Measurements from ENCODE around the gene FGF4.

The FGF4 gene

DNA sequence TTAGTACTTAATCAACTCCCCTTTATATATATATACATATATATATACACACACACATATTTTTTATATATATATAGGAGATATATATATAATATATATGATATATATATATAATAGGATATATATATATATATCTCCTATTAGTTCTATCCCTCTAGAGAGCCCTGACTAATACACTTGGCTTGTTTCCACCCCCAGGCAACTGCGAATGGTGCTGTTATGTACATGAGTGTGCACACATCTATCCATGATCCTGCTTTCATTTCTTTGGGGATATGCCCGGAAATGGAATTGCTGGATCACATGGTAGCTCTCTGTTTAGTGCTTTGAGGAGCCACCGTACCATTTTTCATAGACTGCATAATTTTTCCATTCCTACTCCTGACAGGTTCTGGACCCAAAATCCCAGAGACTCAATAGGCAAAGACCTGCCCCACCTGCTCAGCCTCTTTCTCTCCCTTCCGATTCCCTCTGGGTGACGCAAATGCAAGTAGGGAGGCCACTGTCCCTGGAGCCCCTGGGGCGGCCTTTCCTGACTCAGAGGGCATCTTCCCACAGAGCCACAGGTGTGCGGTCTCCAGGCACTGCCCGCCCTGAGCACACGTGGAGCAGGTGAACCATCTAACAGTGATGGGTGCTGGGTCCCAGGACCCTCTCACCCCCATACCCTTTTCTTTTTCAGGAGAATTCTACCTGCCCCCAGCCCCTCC is 32.1 kb upstream of the FGF4 start:
- FAIRE-seq, result no peak

GRCh38 chr11:69804769-69805508 is 29.8 kb upstream of the FGF4 start:
- TF ChIP-seq, protein P1, sequence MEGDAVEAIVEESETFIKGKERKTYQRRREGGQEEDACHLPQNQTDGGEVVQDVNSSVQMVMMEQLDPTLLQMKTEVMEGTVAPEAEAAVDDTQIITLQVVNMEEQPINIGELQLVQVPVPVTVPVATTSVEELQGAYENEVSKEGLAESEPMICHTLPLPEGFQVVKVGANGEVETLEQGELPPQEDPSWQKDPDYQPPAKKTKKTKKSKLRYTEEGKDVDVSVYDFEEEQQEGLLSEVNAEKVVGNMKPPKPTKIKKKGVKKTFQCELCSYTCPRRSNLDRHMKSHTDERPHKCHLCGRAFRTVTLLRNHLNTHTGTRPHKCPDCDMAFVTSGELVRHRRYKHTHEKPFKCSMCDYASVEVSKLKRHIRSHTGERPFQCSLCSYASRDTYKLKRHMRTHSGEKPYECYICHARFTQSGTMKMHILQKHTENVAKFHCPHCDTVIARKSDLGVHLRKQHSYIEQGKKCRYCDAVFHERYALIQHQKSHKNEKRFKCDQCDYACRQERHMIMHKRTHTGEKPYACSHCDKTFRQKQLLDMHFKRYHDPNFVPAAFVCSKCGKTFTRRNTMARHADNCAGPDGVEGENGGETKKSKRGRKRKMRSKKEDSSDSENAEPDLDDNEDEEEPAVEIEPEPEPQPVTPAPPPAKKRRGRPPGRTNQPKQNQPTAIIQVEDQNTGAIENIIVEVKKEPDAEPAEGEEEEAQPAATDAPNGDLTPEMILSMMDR (IDR thresholded peaks at IDR 0.05; ENCODE audit: insufficient read depth, missing control alignments), result no peak
- DNase-seq (ENCODE audit: insufficient read length, low spot score), result no peak
- no peak for FAIRE-seq

More for the DNA sequence above, 32.1 kb upstream of the FGF4 start:
- DNase-seq (ENCODE audit: insufficient read length, low spot score), result no peak
- TF ChIP-seq, protein P1 (IDR thresholded peaks at IDR 0.05; ENCODE audit: insufficient read depth, missing control alignments), result no peak

DNA sequence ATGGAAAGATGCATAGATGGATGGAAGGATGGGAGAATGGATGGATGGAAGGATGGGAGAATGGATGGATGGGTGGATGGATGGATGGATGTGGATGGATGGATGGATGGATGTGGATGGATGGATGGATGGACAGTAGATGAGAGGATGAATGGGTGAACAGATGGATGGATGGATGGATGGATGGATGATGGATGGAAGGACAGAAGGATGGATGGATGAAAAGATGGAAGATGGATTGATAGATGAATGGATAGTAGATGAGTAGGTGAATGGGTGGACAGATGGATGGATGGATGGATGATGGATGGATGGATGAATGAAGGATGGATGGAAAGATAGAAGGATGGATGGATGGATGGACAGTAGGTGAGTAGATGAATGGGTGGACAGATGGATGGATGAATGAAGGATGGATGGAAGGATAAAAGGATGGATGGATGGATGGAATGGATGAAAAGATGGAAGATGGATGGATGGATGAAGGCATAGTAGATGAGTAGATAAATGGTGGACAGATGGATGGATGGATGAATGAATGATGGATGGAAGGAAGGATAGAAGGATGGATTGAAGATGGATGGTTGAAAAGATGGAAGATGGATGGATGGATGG is 28.6 kb upstream of the FGF4 start:
- TF ChIP-seq, protein P1 (IDR thresholded peaks at IDR 0.05; ENCODE audit: insufficient read depth, missing control alignments), result no peak
- FAIRE-seq (no peak), DNase-seq (ENCODE audit: insufficient read length, low spot score) (no peak)

GRCh38 chr11:69803022-69803421 is 27.9 kb upstream of the FGF4 start:
- TF ChIP-seq, protein P1 (IDR thresholded peaks at IDR 0.05; ENCODE audit: insufficient read depth, missing control alignments), result no peak
- DNase-seq (ENCODE audit: insufficient read length, low spot score) (no peak), FAIRE-seq (no peak)

GRCh38 chr11:69802590-69802989 is 27.4 kb upstream of the FGF4 start:
- no peak for FAIRE-seq
- TF ChIP-seq, protein P1 (IDR thresholded peaks at IDR 0.05; ENCODE audit: insufficient read depth, missing control alignments), result no peak
- no peak for DNase-seq (ENCODE audit: insufficient read length, low spot score)

- TF ChIP-seq, protein P1 (IDR thresholded peaks at IDR 0.05; ENCODE audit: insufficient read depth, missing control alignments), result peak; percentile 56
- no peak for FAIRE-seq
- DNase-seq (ENCODE audit: insufficient read length, low spot score), result no peak
These were observed 26.6 kb upstream of the FGF4 start for GRCh38 chr11:69801513-69802335.
